Gastroesophageal sphincter (tissue), 2 donors: Measurements from ENCODE around the gene MAPT.

ENCODE experiments used
- POLR2A ChIP-seq, 2 donors: fragments of 450-650 bp; IDR thresholded peaks; one replicate each; pipeline ENCODE4 v1.6.1; 2017; ENCODE audit warnings: antibody characterized with exemption in 2 of 2, mild to moderate bottlenecking in 2 of 2, moderate library complexity in 1 of 2
- POLR2AphosphoS5 ChIP-seq: sonication (generic); formaldehyde crosslinking; IDR thresholded peaks from one replicate; pipeline ENCODE4 v1.6.1; 2017; ENCODE audit warnings: antibody characterized with exemption

DNA sequence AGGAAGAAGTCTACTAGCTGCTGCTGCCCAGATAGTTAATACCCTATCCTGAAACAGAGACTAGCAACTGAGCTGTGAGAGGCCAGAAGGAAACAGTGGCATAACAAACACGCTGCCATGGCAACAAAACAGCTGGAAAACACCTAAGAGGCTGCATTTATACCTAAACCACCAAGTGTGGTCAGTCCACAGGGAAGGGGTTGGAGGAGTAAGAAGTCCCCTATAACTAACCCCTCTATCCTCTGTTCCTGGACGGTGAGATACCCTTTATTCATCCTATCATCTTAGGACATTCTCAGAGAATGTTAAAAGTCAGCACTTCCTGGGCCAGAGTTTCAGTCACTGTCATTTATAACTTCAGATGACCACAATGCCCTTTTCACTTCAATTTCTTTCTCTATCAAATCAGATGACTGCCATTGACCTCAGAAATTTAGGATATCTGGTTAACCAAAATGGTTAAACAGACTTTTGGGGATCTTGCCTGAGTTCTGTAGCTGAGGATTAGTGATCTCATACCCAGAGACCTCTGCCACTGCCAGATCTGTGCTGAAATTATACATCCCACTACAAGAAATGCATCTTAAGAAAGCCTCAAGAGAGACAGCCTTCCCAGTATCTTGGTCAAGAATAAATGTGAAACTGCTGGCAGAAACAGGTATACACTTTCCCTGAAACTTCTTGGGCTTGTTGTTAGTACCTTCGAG is 140.9 kb downstream of the MAPT start:
- TF ChIP-seq POLR2A (IDR thresholded peaks at IDR 0.05) (no peak), POLR2AphosphoS5 (no peak)
